ENCODE data around the gene SPACA1. TPM values are rescaled to one million over a fixed set of nuclear protein-coding genes. Genes with fewer than 3 reads are reported as not detected.
"Not testable (repeated sequence)": the region's sequence is repeated elsewhere in the genome, so short reads cannot be mapped to it uniquely, and the experiment has no call there.

SPACA1 gene
- not detected in 2 replicates for total RNA-seq (ENCODE audit: low replicate concordance)

GRCh38 chr6:88047510-88048150 lies at the start of gene SPACA1:
Gene SPACA1 (plus strand): TSS chr6:88047841. CDS start chr6:88047906, 65 bp downstream.
- TF ChIP-seq EZH2phosphoT487 (IDR thresholded peaks at IDR 0.05) (no peak), CTCF (IDR thresholded peaks at IDR 0.05) (no peak), EZH2 (IDR thresholded peaks at IDR 0.05) (no peak)
- Histone ChIP-seq H3F3A (ENCODE audit: low read depth) (peaks cover 10% of the 10 kb centered on the region), H3K79me2 (ENCODE audit: low read depth) (no peaks in the 10 kb centered on the region), H3K4me2 (no peak within 1 kb of the TSS), H3K36me3 (no peaks in the 10 kb centered on the region), H4K20me1 (ENCODE audit: low read depth) (no peaks in the 10 kb centered on the region), H3K9me3 (ENCODE audit: low read depth) (no peaks in the 10 kb centered on the region), H3K4me1 (peaks cover 12% of the 10 kb centered on the region), H3K9ac (no peak within 1 kb of the TSS), H3K27ac (no peak within 1 kb of the TSS), H3K4me3 (no peak within 1 kb of the TSS), H3K27me3 (no peaks in the 10 kb centered on the region), H2AFZ (replicated peaks) (no peak within 1 kb of the TSS)
- Mint-ChIP-seq H3K4me1 (peaks cover 12% of the 10 kb centered on the region), H3K27me3 (ENCODE audit: insufficient read depth, low read depth) (peaks cover 2% of the 10 kb centered on the region), H3K36me3 (no peaks in the 10 kb centered on the region), H3K27ac (no peak within 1 kb of the TSS), H3K4me3 (no peak within 1 kb of the TSS), H3K9me3 (peaks cover 6% of the 10 kb centered on the region)
- no peak for DNase-seq (ENCODE audit: low spot score)

GRCh38 chr6:88000713-88001112 lies 46.9 kb upstream of the SPACA1 start:
- peaks cover 2% of the 10 kb centered on the region for H3K27me3 Mint-ChIP-seq (ENCODE audit: insufficient read depth, low read depth)
- H3K27ac Mint-ChIP-seq, result no peak overlapping the region
- Histone ChIP-seq H3F3A (ENCODE audit: low read depth) (no peaks in the 10 kb centered on the region), H2AFZ (replicated peaks) (no peak overlapping the region), H3K9ac (no peak overlapping the region), H3K27me3 (no peaks in the 10 kb centered on the region), H4K20me1 (ENCODE audit: low read depth) (no peaks in the 10 kb centered on the region), H3K4me2 (no peak overlapping the region), H3K9me3 (ENCODE audit: low read depth) (no peaks in the 10 kb centered on the region), H3K36me3 (no peaks in the 10 kb centered on the region), H3K27ac (no peak overlapping the region), H3K4me1 (no peaks in the 10 kb centered on the region), H3K79me2 (ENCODE audit: low read depth) (no peaks in the 10 kb centered on the region), H3K4me3 (no peak overlapping the region)
- no peaks in the 10 kb centered on the region for H3K36me3 Mint-ChIP-seq
- DNase-seq (ENCODE audit: low spot score), result no peak
- no peaks in the 10 kb centered on the region for H3K9me3 Mint-ChIP-seq
- no peak for TF ChIP-seq EZH2phosphoT487 (IDR thresholded peaks at IDR 0.05)
- no peak for TF ChIP-seq EZH2 (IDR thresholded peaks at IDR 0.05)
- TF ChIP-seq CTCF (IDR thresholded peaks at IDR 0.05), result no peak
- H3K4me1 Mint-ChIP-seq, result peaks cover 14% of the 10 kb centered on the region
- H3K4me3 Mint-ChIP-seq, result no peak overlapping the region

- not testable (repeated sequence) for H3K36me3 Mint-ChIP-seq; H3K9me3 ChIP-seq (ENCODE audit: low read depth); H4K20me1 ChIP-seq (ENCODE audit: low read depth); H3K27me3 Mint-ChIP-seq (ENCODE audit: insufficient read depth, low read depth); H3K79me2 ChIP-seq (ENCODE audit: low read depth); H3K9ac ChIP-seq; H3K4me1 ChIP-seq; H3K4me2 ChIP-seq; H3K4me3 Mint-ChIP-seq; H3K27me3 ChIP-seq; DNase-seq (ENCODE audit: low spot score); H3K36me3 ChIP-seq; H2AFZ ChIP-seq (replicated peaks); H3K27ac ChIP-seq; H3K4me3 ChIP-seq; H3K27ac Mint-ChIP-seq; H3F3A ChIP-seq (ENCODE audit: low read depth); H3K9me3 Mint-ChIP-seq
- H3K4me1 Mint-ChIP-seq, result peaks cover 18% of the 10 kb centered on the region
These were observed 46.4 kb upstream of the SPACA1 start for GRCh38 chr6:88001279-88001678.

- no peak for DNase-seq (ENCODE audit: low spot score)
- no peak overlapping the region for H2AFZ ChIP-seq (replicated peaks)
- Mint-ChIP-seq H3K27ac (peak overlapping the region; percentile 61), H3K36me3 (no peaks in the 10 kb centered on the region), H3K27me3 (ENCODE audit: insufficient read depth, low read depth) (peaks cover 4% of the 10 kb centered on the region), H3K9me3 (no peaks in the 10 kb centered on the region), H3K4me3 (no peak overlapping the region), H3K4me1 (peaks cover 34% of the 10 kb centered on the region)
- no peaks in the 10 kb centered on the region for H3K27me3 ChIP-seq
- no peaks in the 10 kb centered on the region for H3K4me1 ChIP-seq
- TF ChIP-seq EZH2 (IDR thresholded peaks at IDR 0.05) (no peak), EZH2phosphoT487 (IDR thresholded peaks at IDR 0.05) (no peak), CTCF (IDR thresholded peaks at IDR 0.05) (no peak)
- H3K27ac ChIP-seq, result no peak overlapping the region
- H4K20me1 ChIP-seq (ENCODE audit: low read depth), result no peaks in the 10 kb centered on the region
- no peaks in the 10 kb centered on the region for H3K36me3 ChIP-seq
- no peaks in the 10 kb centered on the region for H3F3A ChIP-seq (ENCODE audit: low read depth)
- H3K9ac ChIP-seq, result no peak overlapping the region
- no peaks in the 10 kb centered on the region for H3K9me3 ChIP-seq (ENCODE audit: low read depth)
- no peak overlapping the region for H3K4me3 ChIP-seq
- H3K4me2 ChIP-seq, result no peak overlapping the region
- H3K79me2 ChIP-seq (ENCODE audit: low read depth), result no peaks in the 10 kb centered on the region
These were observed 42.9 kb upstream of the SPACA1 start for GRCh38 chr6:88004707-88005106.

Measured in neural progenitor cell (in vitro differentiated cells).